SK-N-SH (cell line): ENCODE results near the gene SERPINB8. TPM values are rescaled to one million over a fixed set of nuclear protein-coding genes. Genes with fewer than 3 reads are reported as not detected.

Experiments used
- CTCF ChIA-PET: fragments of 300-600, 350-600 bp; formaldehyde crosslinking; extraction: SDS; loops from one replicate; lab custom pipeline; 2021; lab: Yijun Ruan, JAX
- POLR2A ChIA-PET: fragments of 350-600 bp; sonication (Branson Sonifier 250); formaldehyde crosslinking; extraction: SDS; loops from one replicate; lab custom pipeline; 2020; ENCODE audit warnings: antibody characterized with exemption, inconsistent platforms; lab: Yijun Ruan, JAX
- DNase-seq: peaks from one replicate; pipeline ENCODE4 v3.0.0; 2012
- H2AFZ ChIP-seq: fragments of 200-600 bp; sonication (generic); 2 replicates; pipeline ENCODE4 v1.8.1; 2016; ENCODE audit warnings: antibody characterized with exemption, mild to moderate bottlenecking, low read depth
- H3F3A ChIP-seq: fragments of 200-600 bp; sonication (generic); replicated peaks from 2 replicates; pipeline ENCODE3; 2016; ENCODE audit warnings: antibody characterized with exemption, mild to moderate bottlenecking; ENCODE audit not compliant: insufficient read depth
- H3K27ac ChIP-seq, 2 experiments: fragments of 200-500 bp in 1 of 2; fragments of 200-600 bp in 1 of 2; sonication (Bioruptor generic) in 1 of 2; sonication (generic), shearing (Covaris generic) in 1 of 2; 2 replicates each; pipeline versions ENCODE4 v1.5.1 to v1.6.1; 2014 to 2016; ENCODE audit warnings: low read depth in 2 of 2, inconsistent platforms in 1 of 2, low read length in 1 of 2, mild to moderate bottlenecking in 1 of 2, mixed read lengths in 1 of 2
- H3K27me3 ChIP-seq: fragments of 200-600 bp; sonication (generic), shearing (Covaris generic); 2 replicates; pipeline ENCODE4 v1.6.1; 2016; ENCODE audit warnings: mixed run types; ENCODE audit not compliant: insufficient read depth
- H3K36me3 ChIP-seq, 2 experiments: fragments of 200-500 bp in 1 of 2; fragments of 200-600 bp in 1 of 2; sonication (Bioruptor generic) in 1 of 2; sonication (generic) in 1 of 2; replicated peaks in 1 of 2; 2 replicates each; pipeline versions ENCODE3 to v1.5.1; 2014 to 2016; ENCODE audit warnings: low read length in 1 of 2, mild to moderate bottlenecking in 1 of 2; ENCODE audit not compliant: insufficient read depth in 2 of 2, control insufficient read depth in 1 of 2
- H3K4me1 ChIP-seq, 2 experiments: fragments of 200-500 bp in 1 of 2; fragments of 200-600 bp in 1 of 2; sonication (Bioruptor generic) in 1 of 2; sonication (generic), shearing (Covaris generic) in 1 of 2; 2 replicates each; pipeline versions ENCODE4 v1.5.1 to v1.6.1; 2014 to 2016; ENCODE audit warnings: low read depth in 1 of 2, low read length in 1 of 2, mixed run types in 1 of 2; ENCODE audit not compliant: insufficient read depth in 2 of 2, control insufficient read depth in 1 of 2
- H3K4me2 ChIP-seq: fragments of 200-600 bp; sonication (generic), shearing (Covaris generic); 2 replicates; pipeline ENCODE4 v1.6.1; 2017; ENCODE audit warnings: mixed run types
- H3K4me3 ChIP-seq, 2 experiments: fragments of 200-500 bp in 1 of 2; fragments of 200-600 bp in 1 of 2; sonication (Bioruptor generic) in 1 of 2; sonication (generic), shearing (Covaris generic) in 1 of 2; 2 replicates each; pipeline versions ENCODE4 v1.5.1 to v1.8.1; 2014 to 2016; ENCODE audit warnings: low read depth in 2 of 2, inconsistent platforms in 1 of 2, low read length in 1 of 2, mild to moderate bottlenecking in 1 of 2, mixed read lengths in 1 of 2, moderate library complexity in 1 of 2
- H3K79me2 ChIP-seq: fragments of 200-600 bp; sonication (generic); 2 replicates; pipeline ENCODE4 v1.8.1; 2017; ENCODE audit warnings: mild to moderate bottlenecking; ENCODE audit not compliant: insufficient read depth
- H3K9ac ChIP-seq: fragments of 200-600 bp; sonication (generic); 2 replicates; pipeline ENCODE4 v1.6.1; 2017; ENCODE audit warnings: mixed run types
- H3K9me2 ChIP-seq: fragments of 200-600 bp; sonication (generic); 2 replicates; pipeline ENCODE4 v1.6.1; 2017; ENCODE audit warnings: mixed run types
- H3K9me3 ChIP-seq: fragments of 200-600 bp; sonication (generic); 2 replicates; pipeline ENCODE4 v1.6.1; 2017; ENCODE audit warnings: mixed run types, mild to moderate bottlenecking, moderate library complexity
- H4K20me1 ChIP-seq: fragments of 200-600 bp; sonication (generic); 2 replicates; pipeline ENCODE4 v1.6.1; 2017; ENCODE audit warnings: mild to moderate bottlenecking, mixed run types; ENCODE audit not compliant: insufficient read depth
- CHD2 ChIP-seq: fragments of 150-350 bp; IDR thresholded peaks from 2 replicates; pipeline ENCODE4 v1.6.1; 2018; ENCODE audit warnings: low read length; ENCODE audit not compliant: partially characterized antibody
- CTCF ChIP-seq: fragments of 200-600 bp; sonication (generic); IDR thresholded peaks from 2 replicates; pipeline ENCODE4 v1.6.1; 2017; ENCODE audit warnings: antibody characterized with exemption, mild to moderate bottlenecking, moderate library complexity
- EZH2phosphoT487 ChIP-seq: fragments of 200-600 bp; sonication (generic); IDR thresholded peaks from 2 replicates; pipeline ENCODE4 v1.6.1; 2017; ENCODE audit warnings: low read depth, mixed run types, mild to moderate bottlenecking, antibody characterized with exemption, moderate library complexity, borderline replicate concordance
- FOSL2 ChIP-seq: IDR thresholded peaks from 2 replicates; pipeline ENCODE4 v1.4.0; 2012; ENCODE audit warnings: low read depth, mild to moderate bottlenecking, moderate library complexity, borderline replicate concordance
- FOXJ3 ChIP-seq: sonication (generic); formaldehyde crosslinking; IDR thresholded peaks from 2 replicates; pipeline ENCODE4 v1.5.1; 2020; ENCODE audit warnings: mild to moderate bottlenecking, missing genetic modification reagents
- GABPA ChIP-seq: IDR thresholded peaks from 2 replicates; pipeline ENCODE4 v1.4.0; 2012; ENCODE audit warnings: low read depth, mild to moderate bottlenecking
- IRF3 ChIP-seq: fragments of 150-350 bp; IDR thresholded peaks from 2 replicates; pipeline ENCODE4 v1.6.1; 2016; ENCODE audit warnings: mild to moderate bottlenecking, low read depth, low read length
- JUND ChIP-seq: IDR thresholded peaks from 2 replicates; pipeline ENCODE4 v1.4.0; 2012
- MAX ChIP-seq: IDR thresholded peaks from 2 replicates; pipeline ENCODE4 v1.4.0; 2012; ENCODE audit warnings: low read depth
- MEF2A ChIP-seq: IDR thresholded peaks from 2 replicates; pipeline ENCODE4 v1.4.0; 2012; ENCODE audit warnings: low read depth, borderline replicate concordance
- MXI1 ChIP-seq: IDR thresholded peaks from 2 replicates; pipeline ENCODE4 v1.6.1; 2012; ENCODE audit warnings: mild to moderate bottlenecking, low read depth, low read length, improper control_type of control experiment
- NFIC ChIP-seq: IDR thresholded peaks from 2 replicates; pipeline ENCODE4 v1.4.0; 2012; ENCODE audit warnings: borderline replicate concordance
- NRF1 ChIP-seq: IDR thresholded peaks from 2 replicates; pipeline ENCODE4 v1.6.1; 2012; ENCODE audit warnings: low read depth, mild to moderate bottlenecking, low read length
- POLR2AphosphoS5 ChIP-seq: IDR thresholded peaks from 2 replicates; pipeline ENCODE4 v1.6.1; 2012; ENCODE audit warnings: low read depth, low read length
- RAD21 ChIP-seq: IDR thresholded peaks from 2 replicates; pipeline ENCODE4 v1.6.1; 2012; ENCODE audit warnings: mild to moderate bottlenecking, low read length
- RCOR1 ChIP-seq: fragments of 150-350 bp; IDR thresholded peaks from 2 replicates; pipeline ENCODE4 v1.6.1; 2017; ENCODE audit warnings: antibody characterized with exemption, low read length
- REST ChIP-seq: IDR thresholded peaks from 2 replicates; pipeline ENCODE4 v1.6.1; 2012; ENCODE audit warnings: mild to moderate bottlenecking, low read depth, low read length, moderate library complexity
- RFX5 ChIP-seq: IDR thresholded peaks from 2 replicates; pipeline ENCODE4 v1.6.1; 2012; ENCODE audit warnings: mild to moderate bottlenecking, improper control_type of control experiment, low read length
- RXRA ChIP-seq: IDR thresholded peaks from 2 replicates; pipeline ENCODE4 v1.4.0; 2012; ENCODE audit warnings: low read depth, mild to moderate bottlenecking, borderline replicate concordance
- SIN3A ChIP-seq: IDR thresholded peaks from 2 replicates; pipeline ENCODE4 v1.6.1; 2012; ENCODE audit warnings: low read depth, mild to moderate bottlenecking, low read length, moderate library complexity, borderline replicate concordance
- TCF12 ChIP-seq: IDR thresholded peaks from 2 replicates; pipeline ENCODE4 v1.4.0; 2012
- YY1 ChIP-seq: IDR thresholded peaks from 2 replicates; pipeline ENCODE4 v1.4.0; 2012; ENCODE audit warnings: low read depth, mild to moderate bottlenecking
- WGBS: methylation state at CpG from one replicate; pipeline ENCODE4 v1.1.6; 2017; ENCODE audit warnings: low lambda C conversion rate; 5-methylcytosine and 5-hydroxymethylcytosine counted together
- polyA plus RNA-seq, 3 experiments: library from polyadenylated mRNA; depleted of rRNA; stranded (reverse); fragments of >200 nt; gene quantifications; 2 replicates each; pipeline ENCODE4 v1.2.3, GENCODE V29; 2012

Gene SERPINB8
- polyA plus RNA-seq, 1 of the 3 experiments (the other 2 are of a cell fraction): 3.4 TPM

- H3F3A ChIP-seq: no peaks in the 10 kb centered on the region
- H2AFZ ChIP-seq: no peak overlapping the region
- H4K20me1 ChIP-seq: no peaks in the 10 kb centered on the region
- H3K9ac ChIP-seq: no peak overlapping the region
- no peak for DNase-seq
- H3K36me3 ChIP-seq: peaks cover 0 to 5% of the 10 kb centered on the region in 2 experiments
- no peak overlapping the region for H3K27ac ChIP-seq
- TF ChIP-seq RFX5 (no peak), TCF12 (no peak), REST (peak; percentile 66; the same call in 1 of the 2 replicates), POLR2AphosphoS5 (no peak)
- TF ChIP-seq, all 33 proteins: peak for 1
- ChIA-PET POLR2A (no interaction called here), CTCF (interaction anchor here (2.8 to 3.4 kb wide), 2 partner anchors 8 to 23 kb away, joined by 18 to 20 read pairs; no protein-coding TSS in a partner anchor)
- Histone ChIP-seq H3K9me2 (no peaks in the 10 kb centered on the region), H3K4me2 (no peak overlapping the region), H3K4me3 (no peak overlapping the region), H3K79me2 (no peaks in the 10 kb centered on the region), H3K9me3 (no peaks in the 10 kb centered on the region), H3K27me3 (no peaks in the 10 kb centered on the region), H3K4me1 (no peaks in the 10 kb centered on the region)
- WGBS: 80% methylated on average over 7 of the region's 7 CpGs
Observed at GRCh38 chr18:63986885-63987284, 17.0 kb downstream of the SERPINB8 start.

- CTCF ChIA-PET: interaction anchor here (1.9 kb wide), 1 partner anchor 8 kb away, joined by 7 read pairs; no protein-coding TSS in a partner anchor
- WGBS: 73% methylated on average over 2 of the region's 2 CpGs
Observed at GRCh38 chr18:63987743-63988142, 17.9 kb downstream of the SERPINB8 start.

More at GRCh38 chr18:63987743-63988142, 17.9 kb downstream of the SERPINB8 start:
- no peak overlapping the region for H3K27ac ChIP-seq
- H4K20me1 ChIP-seq: no peaks in the 10 kb centered on the region
- H3K4me2 ChIP-seq: no peak overlapping the region
- H3K9me3 ChIP-seq: no peaks in the 10 kb centered on the region
- no peaks in the 10 kb centered on the region for H3K9me2 ChIP-seq
- POLR2A ChIA-PET: no interaction called here
- no peaks in the 10 kb centered on the region for H3K79me2 ChIP-seq
- peaks cover 0 to 5% of the 10 kb centered on the region in 2 experiments for H3K36me3 ChIP-seq
- H3K4me1 ChIP-seq: no peaks in the 10 kb centered on the region
- H2AFZ ChIP-seq: no peak overlapping the region
- no peaks in the 10 kb centered on the region for H3K27me3 ChIP-seq
- no peak overlapping the region for H3K4me3 ChIP-seq
- H3F3A ChIP-seq: no peaks in the 10 kb centered on the region
- TF ChIP-seq JUND: no peak
- no peak for TF ChIP-seq GABPA
- TF ChIP-seq MXI1: no peak
- no peak for TF ChIP-seq MAX
- no peak for TF ChIP-seq RXRA
- TF ChIP-seq RAD21: no peak
- TF ChIP-seq FOSL2: no peak
- TF ChIP-seq CTCF: no peak
- TF ChIP-seq NRF1: no peak
- TF ChIP-seq YY1: no peak
- TF ChIP-seq MEF2A: no peak
- TF ChIP-seq EZH2phosphoT487: no peak
- TF ChIP-seq CHD2: no peak
- TF ChIP-seq RCOR1: no peak
- no peak for TF ChIP-seq FOXJ3 (CRISPR knock-in tag)
- no peak for TF ChIP-seq IRF3
- TF ChIP-seq POLR2AphosphoS5: no peak
- TF ChIP-seq NFIC: no peak
- TF ChIP-seq SIN3A: no peak
- no peak overlapping the region for H3K9ac ChIP-seq
- no peak for DNase-seq
